Panc1 (cell line): ENCODE data around the gene VSNL1. TPM values are rescaled to one million over a fixed set of nuclear protein-coding genes. Genes with fewer than 3 reads are reported as not detected.

Source experiments
- ATAC-seq: fragments of 200-7000 bp; cut with Tn5 transposase; 2 replicates; pipeline ENCODE4 v1.9.1; 2020; ENCODE audit warnings: mild to moderate bottlenecking, moderate library complexity
- BruUV-seq: library from RNA; stranded (reverse); fragments of 400-500 nt; replicated peaks from 2 replicates; lab custom pipeline; 2021; lab: Mats Ljungman, UMichigan
- CTCF ChIA-PET: fragments of 300-600 bp; sonication (Branson Sonifier 250); formaldehyde crosslinking; loops from one replicate; lab custom pipeline; 2022; ENCODE audit warnings: antibody characterized with exemption; lab: Charles Lee
- POLR2A ChIA-PET: fragments of 300-600 bp; sonication (Branson Sonifier 250); formaldehyde crosslinking; loops from one replicate; lab custom pipeline; 2022; ENCODE audit warnings: antibody characterized with exemption; lab: Charles Lee
- DNase-seq: peaks from one replicate; pipeline ENCODE4 v3.0.0-alpha.2; 2010; ENCODE audit warnings: low read depth, low spot score
- H3K27ac ChIP-seq: 2 replicates; pipeline ENCODE4 v1.5.1; 2011; ENCODE audit warnings: mild to moderate bottlenecking, low read length, inconsistent platforms
- H3K27me3 ChIP-seq: fragments of 200-500 bp; sonication (Bioruptor generic); 2 replicates; pipeline ENCODE4 v1.6.0; 2014; ENCODE audit warnings: low read length, inconsistent platforms; ENCODE audit not compliant: control insufficient read depth, insufficient read depth
- H3K36me3 ChIP-seq: fragments of 200-500 bp; sonication (Bioruptor generic); 2 replicates; pipeline ENCODE4 v1.5.1; 2014; ENCODE audit warnings: inconsistent platforms, mild to moderate bottlenecking, low read length, moderate library complexity; ENCODE audit not compliant: control insufficient read depth, insufficient read depth
- H3K4me1 ChIP-seq: 2 replicates; pipeline ENCODE4 v1.5.1; 2011; ENCODE audit warnings: inconsistent platforms, mild to moderate bottlenecking, low read length, moderate library complexity; ENCODE audit not compliant: control insufficient read depth, insufficient read depth
- H3K4me3 ChIP-seq, 2 experiments: 2 replicates each; pipeline ENCODE4 v1.5.1; 2011 to 2012; ENCODE audit warnings: low read depth in 2 of 2, low read length in 2 of 2, mild to moderate bottlenecking in 2 of 2, inconsistent platforms in 1 of 2, moderate library complexity in 1 of 2
- H3K9me3 ChIP-seq: fragments of 200-500 bp; sonication (Bioruptor generic); 2 replicates; pipeline ENCODE4 v1.5.1; 2014; ENCODE audit warnings: low read depth, mild to moderate bottlenecking, inconsistent platforms, low read length, moderate library complexity; ENCODE audit not compliant: control insufficient read depth, insufficient read depth
- CTCF ChIP-seq: fragments of 450-650 bp; IDR thresholded peaks from 2 replicates; pipeline ENCODE4 v1.5.1; 2017; ENCODE audit warnings: mild to moderate bottlenecking
- POLR2AphosphoS5 ChIP-seq: IDR thresholded peaks from 2 replicates; pipeline ENCODE4 v1.6.1; 2012; ENCODE audit warnings: mild to moderate bottlenecking, low read depth, low read length, moderate library complexity
- SIN3A ChIP-seq: IDR thresholded peaks from 2 replicates; pipeline ENCODE4 v1.6.1; 2012; ENCODE audit warnings: low read depth, mild to moderate bottlenecking, low read length, moderate library complexity, borderline replicate concordance; ENCODE audit not compliant: insufficient read depth
- TCF7L2 ChIP-seq: IDR thresholded peaks from 2 replicates; pipeline ENCODE4 v1.6.1; 2011; ENCODE audit warnings: mild to moderate bottlenecking, low read depth, low read length, inconsistent platforms
- in situ Hi-C: cut with HindIII; loops from 2 replicates; pipeline ENCODE4 v1.10.0; 2016; ENCODE audit warnings: low sequenced_read_pairs, low pct_unique_long_range_greater_than_20kb
- intact Hi-C: fragments of 100-400 bp; cut with micrococcal nuclease; formaldehyde crosslinking; loops from one replicate; pipeline ENCODE4 v1.10.0; 2022; ENCODE audit not compliant: unreplicated experiment
- total RNA-seq: library from RNA; stranded (reverse); gene quantifications from one replicate; pipeline ENCODE4 v1.2.1, GENCODE V29; 2021; ENCODE audit not compliant: unreplicated experiment
- TF ChIP-seq, protein P1 (sequence below), 2 experiments: IDR thresholded peaks; 2 replicates each; pipeline ENCODE4 v1.6.1; 2011 to 2012; ENCODE audit warnings: low read depth in 2 of 2, control low read depth in 1 of 2, low read length in 1 of 2, mild to moderate bottlenecking in 1 of 2, moderate library complexity in 1 of 2; ENCODE audit not compliant: insufficient read depth in 1 of 2

The VSNL1 gene
- total RNA-seq, 1 experiment from 2014 or later, result not detected

- in situ Hi-C loops, result no loop called here
- H3K4me1 ChIP-seq, result peaks cover 2% of the 10 kb centered on the region; the same call in 1 of the 2 replicates
- intact Hi-C loops, result no loop called here
- no peak for ATAC-seq
- no peaks in the 10 kb centered on the region for H3K36me3 ChIP-seq
- no TSS peak for BruUV-seq
- POLR2A ChIA-PET, result no interaction called here
- no peak overlapping the region for H3K27ac ChIP-seq
- peaks cover 21% of the 10 kb centered on the region for H3K27me3 ChIP-seq
- no peaks in the 10 kb centered on the region for H3K9me3 ChIP-seq
- H3K4me3 ChIP-seq, result no peak overlapping the region
- CTCF ChIA-PET, result no interaction called here
- no peak for DNase-seq
- TF ChIP-seq TCF7L2 (no peak), SIN3A (no peak), CTCF (no peak), POLR2AphosphoS5 (no peak)
- TF ChIP-seq, protein P1, sequence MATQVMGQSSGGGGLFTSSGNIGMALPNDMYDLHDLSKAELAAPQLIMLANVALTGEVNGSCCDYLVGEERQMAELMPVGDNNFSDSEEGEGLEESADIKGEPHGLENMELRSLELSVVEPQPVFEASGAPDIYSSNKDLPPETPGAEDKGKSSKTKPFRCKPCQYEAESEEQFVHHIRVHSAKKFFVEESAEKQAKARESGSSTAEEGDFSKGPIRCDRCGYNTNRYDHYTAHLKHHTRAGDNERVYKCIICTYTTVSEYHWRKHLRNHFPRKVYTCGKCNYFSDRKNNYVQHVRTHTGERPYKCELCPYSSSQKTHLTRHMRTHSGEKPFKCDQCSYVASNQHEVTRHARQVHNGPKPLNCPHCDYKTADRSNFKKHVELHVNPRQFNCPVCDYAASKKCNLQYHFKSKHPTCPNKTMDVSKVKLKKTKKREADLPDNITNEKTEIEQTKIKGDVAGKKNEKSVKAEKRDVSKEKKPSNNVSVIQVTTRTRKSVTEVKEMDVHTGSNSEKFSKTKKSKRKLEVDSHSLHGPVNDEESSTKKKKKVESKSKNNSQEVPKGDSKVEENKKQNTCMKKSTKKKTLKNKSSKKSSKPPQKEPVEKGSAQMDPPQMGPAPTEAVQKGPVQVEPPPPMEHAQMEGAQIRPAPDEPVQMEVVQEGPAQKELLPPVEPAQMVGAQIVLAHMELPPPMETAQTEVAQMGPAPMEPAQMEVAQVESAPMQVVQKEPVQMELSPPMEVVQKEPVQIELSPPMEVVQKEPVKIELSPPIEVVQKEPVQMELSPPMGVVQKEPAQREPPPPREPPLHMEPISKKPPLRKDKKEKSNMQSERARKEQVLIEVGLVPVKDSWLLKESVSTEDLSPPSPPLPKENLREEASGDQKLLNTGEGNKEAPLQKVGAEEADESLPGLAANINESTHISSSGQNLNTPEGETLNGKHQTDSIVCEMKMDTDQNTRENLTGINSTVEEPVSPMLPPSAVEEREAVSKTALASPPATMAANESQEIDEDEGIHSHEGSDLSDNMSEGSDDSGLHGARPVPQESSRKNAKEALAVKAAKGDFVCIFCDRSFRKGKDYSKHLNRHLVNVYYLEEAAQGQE (IDR thresholded peaks at IDR 0.05; ENCODE audit: insufficient read depth in 1 of 2, low read depth in 2 of 2, low read length in 1 of 2), result no peak
Measured at GRCh38 chr2:17515652-17516051, 24.8 kb upstream of the VSNL1 start.

DNA sequence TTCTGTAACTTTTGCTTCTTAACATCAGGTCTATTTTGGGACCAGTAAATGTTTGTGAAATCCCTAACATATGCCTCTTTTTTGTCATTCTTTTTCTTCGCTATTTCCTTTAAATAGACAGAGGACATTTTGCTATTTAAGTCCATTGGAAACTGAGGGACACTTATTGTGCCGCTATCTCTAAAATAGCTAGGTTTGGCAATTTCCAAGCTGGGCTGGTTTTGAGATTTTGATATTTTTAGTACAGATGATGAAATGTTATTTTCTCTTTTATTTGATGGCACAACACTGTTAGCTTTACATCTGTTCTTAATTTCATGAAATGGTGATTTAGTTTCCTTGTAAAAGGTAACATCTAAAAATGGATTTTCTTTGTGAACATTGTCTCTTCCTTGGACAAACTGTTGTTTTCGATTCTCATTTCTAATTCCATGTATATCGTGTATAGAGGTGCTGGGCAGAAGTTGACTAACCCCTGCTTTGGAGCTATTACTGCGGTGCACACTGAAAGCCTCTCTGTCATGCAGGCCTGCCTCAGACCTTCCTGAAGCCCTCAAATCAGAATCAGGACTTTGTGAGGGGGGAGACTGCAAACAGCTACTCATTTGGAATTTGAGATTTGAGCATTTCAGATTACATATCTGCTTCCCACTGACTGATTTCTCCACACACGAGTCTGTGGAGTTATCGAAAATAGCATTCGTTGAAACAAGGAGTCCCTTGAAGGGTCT, 22.9 kb upstream of the VSNL1 start:
- intact Hi-C loops, result no loop called here
- TF ChIP-seq POLR2AphosphoS5 (no peak), SIN3A (no peak), CTCF (no peak), TCF7L2 (no peak)
- TF ChIP-seq, protein P1 (IDR thresholded peaks at IDR 0.05; ENCODE audit: insufficient read depth in 1 of 2, low read depth in 2 of 2, low read length in 1 of 2), result no peak
- peaks cover 2% of the 10 kb centered on the region; the same call in 1 of the 2 replicates for H3K4me1 ChIP-seq
- BruUV-seq, result no TSS peak
- POLR2A ChIA-PET, result no interaction called here
- no peaks in the 10 kb centered on the region for H3K9me3 ChIP-seq
- H3K4me3 ChIP-seq, result peak overlapping the region; percentile 34 to 61
- H3K36me3 ChIP-seq, result no peaks in the 10 kb centered on the region
- in situ Hi-C loops, result no loop called here
- peak; percentile 63 for ATAC-seq
- no peak for DNase-seq
- CTCF ChIA-PET, result no interaction called here
- H3K27ac ChIP-seq, result no peak overlapping the region
- H3K27me3 ChIP-seq, result peaks cover 21% of the 10 kb centered on the region
